ENCODE results near the gene METTL8.

The METTL8 gene

DNA sequence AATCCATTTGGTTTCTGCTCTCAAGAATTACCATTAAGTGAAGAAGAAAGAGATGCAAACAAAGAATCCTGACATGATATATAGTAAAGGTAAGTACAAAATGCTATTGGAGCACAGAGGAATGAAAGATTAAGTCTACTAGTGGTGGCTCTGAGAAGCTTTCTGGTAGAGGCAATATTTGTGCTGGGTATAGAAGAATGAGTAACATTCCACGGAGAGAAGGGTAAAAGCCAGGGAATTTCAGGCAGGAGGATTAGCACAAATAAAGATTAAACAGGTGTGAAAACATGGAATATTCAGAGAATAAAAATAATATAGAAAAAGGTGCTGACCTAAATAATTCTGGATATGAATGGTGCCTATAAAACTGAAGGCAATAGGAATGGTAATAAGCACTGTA is 31.8 kb downstream of the METTL8 start:
- TF ChIP-seq, protein P1, sequence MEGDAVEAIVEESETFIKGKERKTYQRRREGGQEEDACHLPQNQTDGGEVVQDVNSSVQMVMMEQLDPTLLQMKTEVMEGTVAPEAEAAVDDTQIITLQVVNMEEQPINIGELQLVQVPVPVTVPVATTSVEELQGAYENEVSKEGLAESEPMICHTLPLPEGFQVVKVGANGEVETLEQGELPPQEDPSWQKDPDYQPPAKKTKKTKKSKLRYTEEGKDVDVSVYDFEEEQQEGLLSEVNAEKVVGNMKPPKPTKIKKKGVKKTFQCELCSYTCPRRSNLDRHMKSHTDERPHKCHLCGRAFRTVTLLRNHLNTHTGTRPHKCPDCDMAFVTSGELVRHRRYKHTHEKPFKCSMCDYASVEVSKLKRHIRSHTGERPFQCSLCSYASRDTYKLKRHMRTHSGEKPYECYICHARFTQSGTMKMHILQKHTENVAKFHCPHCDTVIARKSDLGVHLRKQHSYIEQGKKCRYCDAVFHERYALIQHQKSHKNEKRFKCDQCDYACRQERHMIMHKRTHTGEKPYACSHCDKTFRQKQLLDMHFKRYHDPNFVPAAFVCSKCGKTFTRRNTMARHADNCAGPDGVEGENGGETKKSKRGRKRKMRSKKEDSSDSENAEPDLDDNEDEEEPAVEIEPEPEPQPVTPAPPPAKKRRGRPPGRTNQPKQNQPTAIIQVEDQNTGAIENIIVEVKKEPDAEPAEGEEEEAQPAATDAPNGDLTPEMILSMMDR (IDR thresholded peaks at IDR 0.05; ENCODE audit: insufficient read depth, low read depth, low read length, missing control alignments), result no peak
- no peak overlapping the region for H3K4me3 ChIP-seq (ENCODE audit: low read length)
- DNase-seq (ENCODE audit: low read depth), result no peak

DNA sequence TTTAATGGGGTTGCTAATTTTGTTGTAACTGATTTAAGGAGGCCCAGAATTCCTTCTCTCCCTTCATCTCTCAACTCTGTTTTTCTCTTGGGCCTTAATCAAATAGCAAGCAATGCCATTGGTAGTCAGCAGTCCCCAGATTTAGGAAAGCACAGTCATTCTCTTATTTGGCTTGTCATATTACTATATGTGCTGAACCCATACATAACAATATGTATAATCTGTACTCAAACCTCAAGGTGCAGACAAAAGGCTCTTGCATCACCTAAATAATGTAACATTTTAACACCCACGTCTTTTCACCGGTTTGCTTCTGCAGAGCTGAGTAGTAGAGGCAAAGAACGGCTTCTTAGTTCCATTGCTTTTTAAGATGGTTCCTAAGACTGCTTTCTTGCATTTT is 33.4 kb downstream of the METTL8 start:
- no peak overlapping the region for H3K4me3 ChIP-seq (ENCODE audit: low read length)
- TF ChIP-seq, protein P1 (IDR thresholded peaks at IDR 0.05; ENCODE audit: insufficient read depth, low read depth, low read length, missing control alignments), result no peak
- DNase-seq (ENCODE audit: low read depth), result peak; percentile 31

DNA sequence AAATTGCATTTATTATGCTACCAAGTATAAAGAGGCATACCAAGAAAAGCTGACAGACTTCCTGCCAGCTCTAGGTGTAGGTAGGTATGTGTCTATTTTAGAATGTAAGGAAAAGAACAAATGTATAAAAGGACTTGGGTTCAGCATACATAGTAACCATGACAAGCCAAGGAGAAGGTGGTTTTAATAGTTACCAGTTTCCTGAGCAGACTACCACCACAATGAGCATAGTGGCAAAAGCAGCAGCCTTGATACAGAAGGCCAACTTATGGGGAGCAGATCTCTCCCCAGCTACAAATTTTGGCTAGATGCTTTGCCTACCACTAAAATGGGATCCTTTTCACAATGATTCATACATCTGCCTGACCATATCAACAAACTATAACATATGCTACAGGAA is 34.5 kb downstream of the METTL8 start:
- no peak for DNase-seq (ENCODE audit: low read depth)
- H3K4me3 ChIP-seq (ENCODE audit: low read length), result no peak overlapping the region
- TF ChIP-seq, protein P1 (IDR thresholded peaks at IDR 0.05; ENCODE audit: insufficient read depth, low read depth, low read length, missing control alignments), result no peak

DNA sequence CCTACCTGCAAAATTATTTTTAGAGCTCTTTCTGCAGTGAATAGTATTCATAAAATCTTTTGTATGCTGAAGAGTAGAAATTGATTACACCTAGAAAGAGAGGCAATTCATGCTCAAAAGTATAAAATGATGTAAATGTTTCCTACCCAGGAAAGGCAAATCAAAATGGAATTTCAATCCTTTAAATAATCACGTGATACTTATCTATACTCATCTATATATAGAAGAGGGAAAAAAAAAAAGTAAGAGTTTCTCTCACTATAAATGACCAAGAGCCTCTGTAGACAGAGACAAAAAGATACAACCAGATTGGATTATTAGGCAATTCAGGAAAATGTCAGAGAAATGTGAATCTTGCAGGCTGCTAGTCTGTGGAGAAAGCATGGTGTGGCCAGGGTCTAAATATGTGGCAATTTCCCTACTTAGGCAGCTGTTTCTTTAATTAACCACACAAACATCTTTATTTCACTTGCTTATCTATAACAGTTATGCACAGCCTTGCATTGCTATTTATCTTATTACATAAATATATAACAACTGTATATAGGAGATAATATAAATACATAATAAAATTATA is 39.5 kb downstream of the METTL8 start:
- TF ChIP-seq, protein P1 (IDR thresholded peaks at IDR 0.05; ENCODE audit: insufficient read depth, low read depth, low read length, missing control alignments), result no peak
- DNase-seq (ENCODE audit: low read depth), result no peak
- no peak overlapping the region for H3K4me3 ChIP-seq (ENCODE audit: low read length)

DNA sequence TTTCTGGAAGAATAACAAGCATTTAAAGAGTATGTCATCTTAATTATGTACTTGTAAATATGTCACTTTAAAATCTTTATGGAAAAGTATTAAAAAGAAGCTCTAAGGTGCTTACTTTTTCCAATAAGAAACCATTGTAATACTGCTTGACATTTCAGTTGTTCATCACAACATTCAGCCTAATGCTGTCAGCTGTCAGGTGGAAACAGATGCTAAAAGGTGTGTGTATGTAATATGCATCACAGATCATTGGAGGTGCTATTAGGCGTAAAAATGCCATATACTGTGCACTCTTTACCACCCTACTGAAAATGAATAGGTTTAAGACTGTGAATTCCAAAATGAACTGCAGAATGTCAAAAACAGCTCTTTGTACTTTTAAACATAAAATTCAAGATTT is 40.3 kb downstream of the METTL8 start:
- TF ChIP-seq, protein P1 (IDR thresholded peaks at IDR 0.05; ENCODE audit: insufficient read depth, low read depth, low read length, missing control alignments), result no peak
- no peak for DNase-seq (ENCODE audit: low read depth)

DNA sequence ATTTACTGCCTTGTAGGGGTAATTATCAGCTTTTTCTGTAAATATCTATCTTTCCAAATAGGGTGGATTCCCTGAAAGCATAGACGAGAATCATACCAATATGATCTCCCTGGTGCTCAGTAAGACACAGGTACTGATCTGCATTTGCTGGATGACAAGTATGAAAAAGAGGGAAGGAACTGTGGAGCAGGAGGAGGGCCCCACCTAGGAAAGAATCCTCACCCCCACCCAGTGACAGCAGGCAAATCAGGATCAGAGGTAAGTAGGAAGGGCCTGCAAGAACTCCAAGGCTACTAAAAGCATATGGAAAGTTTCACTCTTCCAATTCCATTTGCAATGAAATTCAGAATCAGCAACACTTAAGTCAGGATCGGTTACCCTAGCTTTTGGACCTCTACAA is 42.3 kb downstream of the METTL8 start:
- H3K4me3 ChIP-seq (ENCODE audit: low read length), result no peak overlapping the region
- TF ChIP-seq, protein P1 (IDR thresholded peaks at IDR 0.05; ENCODE audit: insufficient read depth, low read depth, low read length, missing control alignments), result no peak
- no peak for DNase-seq (ENCODE audit: low read depth)

More for the DNA sequence above, 40.3 kb downstream of the METTL8 start:
- H3K4me3 ChIP-seq (ENCODE audit: low read length), result no peak overlapping the region

DNA sequence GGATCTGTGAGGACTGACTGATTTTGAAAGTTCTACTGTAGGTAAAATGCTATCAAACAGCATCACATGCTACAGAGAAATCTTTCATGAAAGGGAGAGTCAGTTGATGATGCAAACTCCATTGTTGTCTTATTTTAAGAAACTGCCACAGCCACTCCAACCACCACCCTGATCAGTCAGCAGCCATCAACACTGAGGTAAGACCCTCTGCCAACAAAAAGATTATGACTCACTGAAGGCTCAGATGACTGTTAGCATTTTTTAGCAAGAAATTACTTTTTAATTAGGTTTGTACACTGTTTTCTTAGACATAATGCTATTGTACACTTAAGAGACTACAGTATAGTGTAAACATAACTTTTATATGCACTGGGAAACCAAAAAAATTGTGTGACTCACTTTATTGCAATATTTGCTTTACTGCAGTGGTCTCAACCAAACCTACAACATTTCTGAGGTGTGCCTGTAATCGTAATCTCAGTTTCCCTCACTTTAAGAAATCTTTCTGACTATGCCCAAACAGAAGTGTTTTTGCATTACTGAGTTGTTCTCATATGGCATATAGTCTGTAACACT is 42.8 kb downstream of the METTL8 start:
- TF ChIP-seq, protein P1 (IDR thresholded peaks at IDR 0.05; ENCODE audit: insufficient read depth, low read depth, low read length, missing control alignments), result no peak
- no peak overlapping the region for H3K4me3 ChIP-seq (ENCODE audit: low read length)
- DNase-seq (ENCODE audit: low read depth), result peak; percentile 78

Data from epithelial cell of esophagus (primary cell).